Ascending aorta (tissue), 2 donors: ENCODE data around the gene NENF. TPM values are rescaled to one million over a fixed set of nuclear protein-coding genes. Genes with fewer than 3 reads are reported as not detected.

ENCODE experiments used
- DNase-seq, 2 donors: peaks; one replicate each; pipeline ENCODE4 v3.0.0-alpha.2; 2019; ENCODE audit warnings: low spot score in 2 of 2
- H3K27ac ChIP-seq, 2 donors: fragments of 200-600 bp; sonication (generic); one replicate each; pipeline ENCODE4 v1.5.1; 2016 to 2017; ENCODE audit warnings: mild to moderate bottlenecking in 1 of 2
- H3K27me3 ChIP-seq: fragments of 200-600 bp; sonication (generic); one replicate; pipeline ENCODE4 v1.5.1; 2017
- H3K36me3 ChIP-seq, 2 donors: fragments of 200-600 bp; sonication (generic); one replicate each; pipeline ENCODE4 v1.5.1; 2016
- H3K4me1 ChIP-seq, 2 donors: fragments of 200-600 bp; sonication (generic); one replicate each; pipeline ENCODE4 v1.5.1; 2016 to 2017; ENCODE audit warnings: mild to moderate bottlenecking in 1 of 2
- H3K4me3 ChIP-seq, 2 donors: fragments of 200-600 bp; sonication (generic); one replicate each; pipeline ENCODE4 v1.5.1; 2016 to 2017; ENCODE audit warnings: mild to moderate bottlenecking in 1 of 2
- H3K9me3 ChIP-seq, 2 donors: fragments of 200-600 bp; sonication (generic); one replicate each; pipeline ENCODE4 v1.5.1; 2016
- CTCF ChIP-seq, 3 experiments: fragments of 200-600 bp in 2 of 3; fragments of 450-650 bp in 1 of 3; sonication (generic) in 2 of 3; IDR thresholded peaks; one replicate each; pipeline ENCODE4 v1.5.1; 2016 to 2019; ENCODE audit warnings: antibody characterized with exemption in 3 of 3, mild to moderate bottlenecking in 1 of 3, moderate library complexity in 1 of 3
- intact Hi-C: fragments of 100-400 bp; cut with DNase I; formaldehyde crosslinking; loops from one replicate; pipeline ENCODE4 v1.15.1; 2023
- total RNA-seq: library from RNA; depleted of rRNA; stranded (reverse); fragments of >200 nt; gene quantifications from one replicate; pipeline ENCODE4 v1.1.0, GENCODE V29; 2016

NENF gene
- total RNA-seq, 1 donor from 2014 or later = 186 TPM

DNA sequence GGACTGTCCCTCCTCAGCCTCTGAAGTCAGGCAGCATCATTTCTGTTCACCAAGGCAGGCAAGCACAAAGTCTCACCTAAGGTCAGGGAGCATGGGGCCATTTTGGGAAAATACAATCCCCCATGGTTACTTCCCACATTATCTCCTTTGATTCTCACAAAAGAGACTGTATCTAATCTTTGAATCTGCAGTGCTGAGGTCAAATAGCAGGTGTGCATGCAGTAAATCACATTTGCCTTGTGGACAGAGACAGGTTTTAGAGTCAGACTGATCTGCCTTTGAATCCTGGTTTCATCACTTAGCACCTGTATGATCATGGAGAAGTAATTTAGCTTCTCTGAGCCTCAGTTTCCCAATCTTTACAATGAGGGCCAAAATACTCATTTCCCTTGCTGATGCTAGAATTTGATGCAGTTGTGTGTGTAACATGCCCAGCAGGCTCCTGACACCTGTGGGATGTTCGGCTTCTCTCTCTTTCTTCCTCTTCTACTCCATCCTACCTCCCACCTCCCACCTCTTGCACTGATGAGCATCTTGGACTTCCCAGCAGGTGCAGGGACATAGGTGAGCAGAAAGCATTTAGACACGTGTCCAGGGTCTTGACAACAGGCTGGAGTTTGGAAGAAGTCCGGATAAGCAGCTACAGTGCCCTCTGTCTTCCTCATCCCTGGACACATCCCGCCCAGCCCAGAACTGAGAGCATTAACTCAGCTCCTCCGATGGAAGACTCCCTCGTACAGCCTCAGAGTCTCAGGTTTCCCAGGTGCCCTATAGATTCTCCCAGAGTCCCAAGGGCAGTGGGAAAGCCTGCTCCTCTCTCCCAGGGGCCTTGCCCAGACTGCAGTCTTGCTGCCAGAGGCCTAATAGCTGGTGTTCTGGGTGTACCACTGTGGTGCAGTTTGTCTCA lies 18.9 kb downstream of the NENF start:
- no peak for TF ChIP-seq CTCF (IDR thresholded peaks at IDR 0.05)
- Histone ChIP-seq H3K4me3 (no peak overlapping the region), H3K9me3 (no peaks in the 10 kb centered on the region), H3K27ac (peak overlapping the region; percentile 81 to 91), H3K4me1 (peaks cover 19 to 24% of the 10 kb centered on the region in 2 donors), H3K27me3 (no peaks in the 10 kb centered on the region), H3K36me3 (peaks cover under 1 to 3% of the 10 kb centered on the region in 2 donors)
- no peak for DNase-seq
- intact Hi-C loops = loop anchor here (1.0 to 10.0 kb wide), 9 partner anchors 37 to 769 kb away; partner anchors contain the start of genes ANGEL2, FLVCR1, LPGAT1 and PACC1

GRCh38 chr1:212452323-212453155 lies 19.8 kb downstream of the NENF start:
- Histone ChIP-seq H3K4me3 (peak overlapping the region in 1 of 2 donors; percentile 23), H3K4me1 (peaks cover 19 to 24% of the 10 kb centered on the region in 2 donors), H3K9me3 (no peaks in the 10 kb centered on the region), H3K27ac (peak overlapping the region; percentile 81 to 91), H3K27me3 (no peaks in the 10 kb centered on the region), H3K36me3 (no peaks in the 10 kb centered on the region)
- TF ChIP-seq CTCF (IDR thresholded peaks at IDR 0.05) = no peak
- peak; percentile 53 to 94 for DNase-seq
- intact Hi-C loops = loop anchor here (1.0 to 10.0 kb wide), 10 partner anchors 20 to 770 kb away; partner anchors contain the start of genes ANGEL2, FLVCR1, LPGAT1 and NENF

GRCh38 chr1:212453156-212453857 lies 20.6 kb downstream of the NENF start:
- intact Hi-C loops = loop anchor here (1.0 to 10.0 kb wide), 8 partner anchors 21 to 771 kb away; partner anchors contain the start of genes ANGEL2, FLVCR1, LPGAT1 and NENF
- no peaks in the 10 kb centered on the region for H3K9me3 ChIP-seq
- TF ChIP-seq CTCF (IDR thresholded peaks at IDR 0.05) = no peak
- no peaks in the 10 kb centered on the region for H3K36me3 ChIP-seq
- H3K4me1 ChIP-seq = peaks cover 19 to 24% of the 10 kb centered on the region in 2 donors
- no peaks in the 10 kb centered on the region for H3K27me3 ChIP-seq
- peak overlapping the region in 1 of 2 donors; percentile 23 for H3K4me3 ChIP-seq
- DNase-seq = no peak
- H3K27ac ChIP-seq = peak overlapping the region; percentile 81 to 91

DNA sequence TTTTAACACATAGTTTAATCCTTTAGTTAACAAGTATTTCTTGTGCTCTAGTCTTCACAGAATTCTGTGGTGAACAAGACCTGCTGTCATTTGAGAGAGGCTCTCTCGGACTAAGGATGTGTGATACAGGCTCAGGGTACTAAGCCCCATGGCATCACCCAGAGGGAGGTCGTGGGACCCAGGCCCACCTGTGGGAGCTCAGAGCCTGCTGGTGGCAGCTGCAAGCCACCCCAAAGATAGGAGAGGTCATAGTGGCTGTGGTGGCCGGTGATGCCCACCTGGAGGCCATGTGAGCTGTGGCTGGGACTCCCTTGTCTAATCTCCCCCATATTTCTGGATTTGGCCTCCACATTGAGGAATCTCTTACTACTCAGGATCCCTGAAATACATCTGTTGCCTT lies 22.0 kb downstream of the NENF start:
- no peak for DNase-seq
- H3K27ac ChIP-seq = peak overlapping the region in 1 of 2 donors; percentile 26
- no peaks in the 10 kb centered on the region for H3K27me3 ChIP-seq
- no peak for TF ChIP-seq CTCF (IDR thresholded peaks at IDR 0.05)
- no peaks in the 10 kb centered on the region for H3K9me3 ChIP-seq
- intact Hi-C loops = loop anchor here (5.0 to 10.0 kb wide), 4 partner anchors 152 to 620 kb away; partner anchors contain the start of genes ANGEL2, FLVCR1 and LPGAT1
- no peaks in the 10 kb centered on the region for H3K36me3 ChIP-seq
- H3K4me1 ChIP-seq = peaks cover 19 to 24% of the 10 kb centered on the region in 2 donors
- no peak overlapping the region for H3K4me3 ChIP-seq

DNA sequence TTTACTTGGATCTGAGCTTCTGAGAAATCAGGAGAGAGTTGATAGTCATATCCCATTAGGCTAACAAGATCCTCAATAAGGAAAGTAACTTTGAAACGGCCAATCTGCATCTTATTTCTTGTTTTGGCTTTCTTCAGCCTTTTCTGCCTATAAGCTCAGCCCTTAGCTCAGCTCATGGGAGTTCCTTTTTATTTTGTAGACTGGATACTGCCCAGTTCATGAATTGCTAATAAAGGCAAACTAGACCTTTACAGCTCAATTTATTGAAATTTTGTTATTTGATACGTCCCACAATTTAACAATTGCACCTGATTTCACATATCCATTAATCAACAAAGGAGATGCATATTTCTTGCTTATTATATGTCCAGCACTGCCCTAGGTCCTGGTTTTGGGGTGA lies 22.7 kb downstream of the NENF start:
- DNase-seq = no peak
- peaks cover 15 to 24% of the 10 kb centered on the region in 2 donors for H3K4me1 ChIP-seq
- no peak overlapping the region for H3K27ac ChIP-seq
- no peaks in the 10 kb centered on the region for H3K9me3 ChIP-seq
- intact Hi-C loops = loop anchor here (10.0 kb wide), 3 partner anchors 399 to 621 kb away; partner anchors contain the start of genes ANGEL2, FLVCR1 and LPGAT1
- no peak for TF ChIP-seq CTCF (IDR thresholded peaks at IDR 0.05)
- H3K36me3 ChIP-seq = no peaks in the 10 kb centered on the region
- H3K27me3 ChIP-seq = no peaks in the 10 kb centered on the region
- no peak overlapping the region for H3K4me3 ChIP-seq
